SK-N-SH treated with all-trans-retinoic acid at 6 μM for 48 hours (cell line): ENCODE results near the gene IGFBP2.
A peak's percentile ranks its signal among the peaks of the same experiment; 100 is the strongest.

Experiments used
- ATAC-seq: fragments of 200-7000 bp; cut with Tn5 transposase; 3 replicates; pipeline ENCODE4 v1.9.1; 2020; ENCODE audit warnings: mild to moderate bottlenecking, moderate library complexity
- ARNTL ChIP-seq: fragments of 450-650 bp; formaldehyde crosslinking; IDR thresholded peaks from 2 replicates; pipeline ENCODE4 v1.5.0; 2020; ENCODE audit warnings: low read depth, mild to moderate bottlenecking, moderate library complexity, borderline replicate concordance
- BACH2 ChIP-seq: fragments of 250-450 bp; sonication (Bioruptor Pico); IDR thresholded peaks from 2 replicates; pipeline ENCODE4 v1.9.0; 2021; ENCODE audit warnings: mild to moderate bottlenecking, borderline replicate concordance
- CSDC2 ChIP-seq: fragments of 250-450 bp; sonication (Bioruptor Pico); IDR thresholded peaks from 2 replicates; pipeline ENCODE4 v1.5.0; 2020; ENCODE audit warnings: mild to moderate bottlenecking, moderate library complexity
- ESRRG ChIP-seq: fragments of 250-450 bp; sonication (Bioruptor Pico); IDR thresholded peaks from 2 replicates; pipeline ENCODE4 v1.6.1; 2021; ENCODE audit warnings: mild to moderate bottlenecking
- GLIS3 ChIP-seq: fragments of 250-450 bp; sonication (Bioruptor Pico); IDR thresholded peaks from 2 replicates; pipeline ENCODE4 v1.5.0; 2020; ENCODE audit warnings: mild to moderate bottlenecking, moderate library complexity
- ISL1 ChIP-seq: fragments of 250-450 bp; sonication (Bioruptor Pico); IDR thresholded peaks from 2 replicates; pipeline ENCODE4 v2.1.2; 2022; ENCODE audit warnings: mild to moderate bottlenecking, moderate library complexity
- OSR1 ChIP-seq: fragments of 250-450 bp; sonication (Bioruptor Pico); IDR thresholded peaks from 2 replicates; pipeline ENCODE4 v1.8.0; 2022; ENCODE audit warnings: moderate library complexity, mild to moderate bottlenecking, inconsistent platforms
- PPARA ChIP-seq: fragments of 250-450 bp; sonication (Bioruptor Pico); IDR thresholded peaks from 2 replicates; pipeline ENCODE4 v1.5.0; 2020; ENCODE audit warnings: mild to moderate bottlenecking, borderline replicate concordance
- RARB ChIP-seq: fragments of 250-450 bp; sonication (Bioruptor Pico); IDR thresholded peaks from 2 replicates; pipeline ENCODE4 v1.8.0; 2021; ENCODE audit warnings: mild to moderate bottlenecking, moderate library complexity
- SNAI2 ChIP-seq: fragments of 250-450 bp; sonication (Bioruptor Pico); IDR thresholded peaks from 2 replicates; pipeline ENCODE4 v1.5.0; 2020; ENCODE audit warnings: mild to moderate bottlenecking, moderate library complexity
- TCF4 ChIP-seq: fragments of 250-450 bp; sonication (Bioruptor Pico); IDR thresholded peaks from 2 replicates; pipeline ENCODE4 v1.8.0; 2021; ENCODE audit warnings: mild to moderate bottlenecking, moderate library complexity, borderline replicate concordance
- TOX ChIP-seq: fragments of 250-450 bp; sonication (Bioruptor Pico); IDR thresholded peaks from 2 replicates; pipeline ENCODE4 v1.8.0; 2021; ENCODE audit warnings: mild to moderate bottlenecking, moderate library complexity, borderline replicate concordance
- ZC3H10 ChIP-seq: fragments of 250-450 bp; sonication (Bioruptor Pico); IDR thresholded peaks from 2 replicates; pipeline ENCODE4 v1.5.1; 2021; ENCODE audit warnings: mild to moderate bottlenecking, moderate library complexity
- ZFP3 ChIP-seq: fragments of 250-450 bp; sonication (Bioruptor Pico); IDR thresholded peaks from 2 replicates; pipeline ENCODE4 v1.5.0; 2020; ENCODE audit warnings: mild to moderate bottlenecking, moderate library complexity
- ZFP30 ChIP-seq: fragments of 450-650 bp; formaldehyde crosslinking; IDR thresholded peaks from 2 replicates; pipeline ENCODE4 v1.5.0; 2022; ENCODE audit warnings: mild to moderate bottlenecking, moderate library complexity
- ZNF565 ChIP-seq: fragments of 450-650 bp; formaldehyde crosslinking; conservative IDR thresholded peaks from 2 replicates; pipeline ENCODE4 v1.5.0; 2020; ENCODE audit warnings: low read depth, mild to moderate bottlenecking, moderate library complexity
- ZNF70 ChIP-seq: fragments of 450-650 bp; formaldehyde crosslinking; IDR thresholded peaks from 2 replicates; pipeline ENCODE4 v1.5.0; 2020; ENCODE audit warnings: mild to moderate bottlenecking, moderate library complexity
- TF ChIP-seq, protein P1 (sequence below): fragments of 250-450 bp; sonication (Bioruptor Pico); IDR thresholded peaks from 2 replicates; pipeline ENCODE4 v1.5.0; 2020; ENCODE audit warnings: mild to moderate bottlenecking, moderate library complexity
- TF ChIP-seq, protein P2 (sequence below): fragments of 250-450 bp; sonication (Bioruptor Pico); IDR thresholded peaks from 2 replicates; pipeline ENCODE4 v1.5.1; 2020; ENCODE audit warnings: low read depth, mild to moderate bottlenecking, moderate library complexity
- TF ChIP-seq, protein P3 (sequence below): fragments of 250-450 bp; sonication (Bioruptor Pico); IDR thresholded peaks from 2 replicates; pipeline ENCODE4 v1.8.0; 2020; ENCODE audit warnings: mild to moderate bottlenecking, moderate library complexity, borderline replicate concordance
- TF ChIP-seq, protein P4 (sequence below): fragments of 250-450 bp; sonication (Bioruptor Pico); IDR thresholded peaks from 2 replicates; pipeline ENCODE4 v1.8.0; 2021; ENCODE audit warnings: low read depth, mild to moderate bottlenecking, moderate library complexity, borderline replicate concordance
- TF ChIP-seq, protein P5 (sequence below): fragments of 250-450 bp; sonication (Bioruptor Pico); IDR thresholded peaks from 2 replicates; pipeline ENCODE4 v1.5.1; 2021; ENCODE audit warnings: mild to moderate bottlenecking, moderate library complexity

IGFBP2 gene

DNA sequence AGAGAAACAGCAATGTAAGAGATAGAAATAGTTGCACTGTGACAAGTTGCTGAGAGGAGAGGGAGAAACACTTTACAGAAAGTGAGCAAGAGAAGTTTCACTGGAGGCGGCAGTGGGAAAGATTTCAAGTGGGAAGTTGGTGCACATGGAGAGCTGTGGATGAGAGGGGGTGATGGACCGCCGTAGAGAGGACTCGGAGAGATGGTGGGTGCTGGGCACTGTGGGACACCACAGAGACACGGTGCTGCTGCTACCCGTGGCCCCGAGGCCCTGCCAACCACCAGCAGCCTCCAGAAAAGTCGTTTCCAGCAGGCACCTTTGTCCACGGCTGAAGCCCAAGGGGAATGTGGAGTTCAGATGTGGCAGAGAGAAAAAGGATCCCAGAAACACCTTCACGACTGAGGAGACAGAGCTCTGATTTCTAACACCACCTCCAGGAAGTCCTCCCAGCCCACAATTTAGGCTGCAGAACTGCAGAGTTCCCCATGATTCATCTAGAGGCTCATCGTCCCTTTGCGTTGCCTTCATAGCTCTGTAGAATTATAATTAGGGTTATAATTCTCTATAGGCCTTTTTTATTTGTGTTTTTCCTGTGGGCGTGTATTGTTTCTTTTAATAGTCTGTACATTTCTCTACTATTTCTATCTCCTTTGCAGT lies 15.9 kb upstream of the IGFBP2 start:
- no peak for ATAC-seq
- TF ChIP-seq ZNF565 (CRISPR knock-in tag) (no peak), PPARA (no peak), SNAI2 (CRISPR knock-in tag) (no peak), RARB (CRISPR knock-in tag) (no peak)
- TF ChIP-seq, protein P1, sequence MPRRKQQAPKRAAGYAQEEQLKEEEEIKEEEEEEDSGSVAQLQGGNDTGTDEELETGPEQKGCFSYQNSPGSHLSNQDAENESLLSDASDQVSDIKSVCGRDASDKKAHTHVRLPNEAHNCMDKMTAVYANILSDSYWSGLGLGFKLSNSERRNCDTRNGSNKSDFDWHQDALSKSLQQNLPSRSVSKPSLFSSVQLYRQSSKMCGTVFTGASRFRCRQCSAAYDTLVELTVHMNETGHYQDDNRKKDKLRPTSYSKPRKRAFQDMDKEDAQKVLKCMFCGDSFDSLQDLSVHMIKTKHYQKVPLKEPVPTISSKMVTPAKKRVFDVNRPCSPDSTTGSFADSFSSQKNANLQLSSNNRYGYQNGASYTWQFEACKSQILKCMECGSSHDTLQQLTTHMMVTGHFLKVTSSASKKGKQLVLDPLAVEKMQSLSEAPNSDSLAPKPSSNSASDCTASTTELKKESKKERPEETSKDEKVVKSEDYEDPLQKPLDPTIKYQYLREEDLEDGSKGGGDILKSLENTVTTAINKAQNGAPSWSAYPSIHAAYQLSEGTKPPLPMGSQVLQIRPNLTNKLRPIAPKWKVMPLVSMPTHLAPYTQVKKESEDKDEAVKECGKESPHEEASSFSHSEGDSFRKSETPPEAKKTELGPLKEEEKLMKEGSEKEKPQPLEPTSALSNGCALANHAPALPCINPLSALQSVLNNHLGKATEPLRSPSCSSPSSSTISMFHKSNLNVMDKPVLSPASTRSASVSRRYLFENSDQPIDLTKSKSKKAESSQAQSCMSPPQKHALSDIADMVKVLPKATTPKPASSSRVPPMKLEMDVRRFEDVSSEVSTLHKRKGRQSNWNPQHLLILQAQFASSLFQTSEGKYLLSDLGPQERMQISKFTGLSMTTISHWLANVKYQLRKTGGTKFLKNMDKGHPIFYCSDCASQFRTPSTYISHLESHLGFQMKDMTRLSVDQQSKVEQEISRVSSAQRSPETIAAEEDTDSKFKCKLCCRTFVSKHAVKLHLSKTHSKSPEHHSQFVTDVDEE: no peak

DNA sequence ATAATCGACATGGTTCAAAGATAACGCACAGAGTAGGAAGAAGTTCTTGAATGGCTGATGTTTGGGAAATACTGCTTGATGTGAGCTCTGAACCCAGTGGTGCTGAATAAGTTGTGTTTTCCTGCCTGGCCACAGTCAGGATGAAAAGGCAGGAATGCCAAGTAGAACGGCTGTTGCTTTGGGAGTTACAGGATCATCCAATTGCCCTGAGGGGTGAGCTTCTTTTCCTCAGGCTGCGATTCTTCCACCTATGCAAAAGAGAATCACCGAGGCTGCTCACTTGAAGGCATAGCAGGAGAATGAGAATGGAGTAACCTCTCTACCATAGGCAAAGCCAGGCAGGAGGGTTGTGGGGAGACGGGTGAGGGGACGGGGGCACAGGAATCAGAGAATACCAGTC lies 14.4 kb upstream of the IGFBP2 start:
- ATAC-seq: no peak
- no peak for TF ChIP-seq TOX (CRISPR knock-in tag)
- TF ChIP-seq ZFP30: no peak
- no peak for TF ChIP-seq ZC3H10 (CRISPR knock-in tag)
- TF ChIP-seq SNAI2 (CRISPR knock-in tag): no peak
- TF ChIP-seq ARNTL (CRISPR knock-in tag): no peak
- TF ChIP-seq ZNF70 (CRISPR knock-in tag): no peak
- no peak for TF ChIP-seq CSDC2 (CRISPR knock-in tag)
- TF ChIP-seq, protein P2, sequence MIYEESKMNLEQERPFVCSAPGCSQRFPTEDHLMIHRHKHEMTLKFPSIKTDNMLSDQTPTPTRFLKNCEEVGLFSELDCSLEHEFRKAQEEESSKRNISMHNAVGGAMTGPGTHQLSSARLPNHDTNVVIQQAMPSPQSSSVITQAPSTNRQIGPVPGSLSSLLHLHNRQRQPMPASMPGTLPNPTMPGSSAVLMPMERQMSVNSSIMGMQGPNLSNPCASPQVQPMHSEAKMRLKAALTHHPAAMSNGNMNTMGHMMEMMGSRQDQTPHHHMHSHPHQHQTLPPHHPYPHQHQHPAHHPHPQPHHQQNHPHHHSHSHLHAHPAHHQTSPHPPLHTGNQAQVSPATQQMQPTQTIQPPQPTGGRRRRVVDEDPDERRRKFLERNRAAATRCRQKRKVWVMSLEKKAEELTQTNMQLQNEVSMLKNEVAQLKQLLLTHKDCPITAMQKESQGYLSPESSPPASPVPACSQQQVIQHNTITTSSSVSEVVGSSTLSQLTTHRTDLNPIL (CRISPR knock-in tag): no peak
- no peak for TF ChIP-seq OSR1 (CRISPR knock-in tag)

DNA sequence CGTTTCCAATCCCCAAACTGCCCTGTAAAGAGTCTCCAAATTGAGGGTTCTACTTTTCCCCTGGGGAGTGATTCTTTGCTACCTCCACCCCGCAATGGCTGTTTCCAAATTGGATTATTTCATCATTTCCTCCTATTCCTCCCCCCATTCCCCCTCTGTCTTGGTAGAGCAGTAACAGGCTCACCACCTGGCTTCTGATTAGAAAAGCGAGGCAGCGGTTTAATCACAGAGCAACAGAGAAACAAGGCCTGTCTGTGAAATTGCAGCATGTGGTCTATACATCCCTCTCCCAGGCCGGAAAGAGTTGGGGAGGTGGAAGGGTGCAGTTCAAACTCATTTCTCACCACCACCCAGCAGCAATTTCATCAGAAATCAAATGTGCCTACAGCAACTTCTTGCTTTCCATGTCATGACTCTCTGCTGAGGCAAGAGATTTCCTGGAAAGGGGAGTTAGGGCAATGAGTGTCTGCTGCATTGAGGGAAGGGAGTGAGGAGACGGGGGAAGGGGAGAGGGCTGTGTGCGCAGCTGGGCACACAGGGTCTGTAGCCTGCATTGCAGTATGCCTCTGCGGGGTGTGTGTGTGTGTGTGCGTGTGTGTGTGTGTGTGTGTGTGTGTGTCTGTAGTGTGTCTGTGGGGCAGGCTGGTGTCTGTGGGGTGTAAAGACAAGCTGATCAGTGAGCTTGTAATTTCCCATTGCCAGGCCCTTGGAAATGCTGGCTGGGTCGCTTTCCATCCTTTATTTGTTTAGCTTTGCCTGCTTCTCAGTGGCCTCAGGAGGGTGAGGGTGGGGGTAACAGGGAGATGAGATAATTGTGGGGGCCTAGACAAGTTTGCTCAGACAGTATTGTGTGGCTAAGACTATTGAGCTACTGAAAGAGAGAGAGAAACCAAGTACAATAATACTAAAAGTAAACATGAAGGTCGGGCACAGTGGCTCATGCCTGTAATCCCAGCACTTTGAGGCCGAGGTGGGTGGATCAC lies 13.5 kb upstream of the IGFBP2 start:
- ATAC-seq: peak; percentile 70
- no peak for TF ChIP-seq CSDC2 (CRISPR knock-in tag)
- TF ChIP-seq ESRRG (CRISPR knock-in tag): no peak
- TF ChIP-seq SNAI2 (CRISPR knock-in tag): peak; percentile 36; the same call in 1 of the 2 replicates
- no peak for TF ChIP-seq OSR1 (CRISPR knock-in tag)
- TF ChIP-seq, protein P3, sequence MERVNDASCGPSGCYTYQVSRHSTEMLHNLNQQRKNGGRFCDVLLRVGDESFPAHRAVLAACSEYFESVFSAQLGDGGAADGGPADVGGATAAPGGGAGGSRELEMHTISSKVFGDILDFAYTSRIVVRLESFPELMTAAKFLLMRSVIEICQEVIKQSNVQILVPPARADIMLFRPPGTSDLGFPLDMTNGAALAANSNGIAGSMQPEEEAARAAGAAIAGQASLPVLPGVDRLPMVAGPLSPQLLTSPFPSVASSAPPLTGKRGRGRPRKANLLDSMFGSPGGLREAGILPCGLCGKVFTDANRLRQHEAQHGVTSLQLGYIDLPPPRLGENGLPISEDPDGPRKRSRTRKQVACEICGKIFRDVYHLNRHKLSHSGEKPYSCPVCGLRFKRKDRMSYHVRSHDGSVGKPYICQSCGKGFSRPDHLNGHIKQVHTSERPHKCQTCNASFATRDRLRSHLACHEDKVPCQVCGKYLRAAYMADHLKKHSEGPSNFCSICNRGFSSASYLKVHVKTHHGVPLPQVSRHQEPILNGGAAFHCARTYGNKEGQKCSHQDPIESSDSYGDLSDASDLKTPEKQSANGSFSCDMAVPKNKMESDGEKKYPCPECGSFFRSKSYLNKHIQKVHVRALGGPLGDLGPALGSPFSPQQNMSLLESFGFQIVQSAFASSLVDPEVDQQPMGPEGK (CRISPR knock-in tag): no peak
- TF ChIP-seq, protein P2 (CRISPR knock-in tag): no peak
- TF ChIP-seq, protein P4, sequence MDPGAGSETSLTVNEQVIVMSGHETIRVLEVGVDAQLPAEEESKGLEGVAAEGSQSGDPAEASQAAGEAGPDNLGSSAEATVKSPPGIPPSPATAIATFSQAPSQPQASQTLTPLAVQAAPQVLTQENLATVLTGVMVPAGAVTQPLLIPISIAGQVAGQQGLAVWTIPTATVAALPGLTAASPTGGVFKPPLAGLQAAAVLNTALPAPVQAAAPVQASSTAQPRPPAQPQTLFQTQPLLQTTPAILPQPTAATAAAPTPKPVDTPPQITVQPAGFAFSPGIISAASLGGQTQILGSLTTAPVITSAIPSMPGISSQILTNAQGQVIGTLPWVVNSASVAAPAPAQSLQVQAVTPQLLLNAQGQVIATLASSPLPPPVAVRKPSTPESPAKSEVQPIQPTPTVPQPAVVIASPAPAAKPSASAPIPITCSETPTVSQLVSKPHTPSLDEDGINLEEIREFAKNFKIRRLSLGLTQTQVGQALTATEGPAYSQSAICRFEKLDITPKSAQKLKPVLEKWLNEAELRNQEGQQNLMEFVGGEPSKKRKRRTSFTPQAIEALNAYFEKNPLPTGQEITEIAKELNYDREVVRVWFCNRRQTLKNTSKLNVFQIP: no peak
- no peak for TF ChIP-seq ISL1 (CRISPR knock-in tag)
- TF ChIP-seq BACH2 (CRISPR knock-in tag): peak; percentile 26; the same call in 1 of the 2 replicates
- TF ChIP-seq ZNF70 (CRISPR knock-in tag): no peak
- TF ChIP-seq, protein P5, sequence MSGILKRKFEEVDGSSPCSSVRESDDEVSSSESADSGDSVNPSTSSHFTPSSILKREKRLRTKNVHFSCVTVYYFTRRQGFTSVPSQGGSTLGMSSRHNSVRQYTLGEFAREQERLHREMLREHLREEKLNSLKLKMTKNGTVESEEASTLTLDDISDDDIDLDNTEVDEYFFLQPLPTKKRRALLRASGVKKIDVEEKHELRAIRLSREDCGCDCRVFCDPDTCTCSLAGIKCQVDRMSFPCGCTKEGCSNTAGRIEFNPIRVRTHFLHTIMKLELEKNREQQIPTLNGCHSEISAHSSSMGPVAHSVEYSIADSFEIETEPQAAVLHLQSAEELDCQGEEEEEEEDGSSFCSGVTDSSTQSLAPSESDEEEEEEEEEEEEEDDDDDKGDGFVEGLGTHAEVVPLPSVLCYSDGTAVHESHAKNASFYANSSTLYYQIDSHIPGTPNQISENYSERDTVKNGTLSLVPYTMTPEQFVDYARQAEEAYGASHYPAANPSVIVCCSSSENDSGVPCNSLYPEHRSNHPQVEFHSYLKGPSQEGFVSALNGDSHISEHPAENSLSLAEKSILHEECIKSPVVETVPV: no peak
- TF ChIP-seq GLIS3 (CRISPR knock-in tag): no peak
- TF ChIP-seq ZFP30: peak; percentile 20; the same call in 1 of the 2 replicates
- TF ChIP-seq RARB (CRISPR knock-in tag): no peak
- no peak for TF ChIP-seq ZC3H10 (CRISPR knock-in tag)
- TF ChIP-seq PPARA: no peak
- TF ChIP-seq TOX (CRISPR knock-in tag): no peak
- no peak for TF ChIP-seq ARNTL (CRISPR knock-in tag)
- no peak for TF ChIP-seq ZFP3 (CRISPR knock-in tag)
- TF ChIP-seq TCF4: 0 out of 2 replicates have a peak, but pooled peaks have one; percentile 16
